ENCODE measurements around the gene NBPF3. TPM values are rescaled to one million over a fixed set of nuclear protein-coding genes. Genes with fewer than 3 reads are reported as not detected.

The NBPF3 gene
- total and polyA plus RNA-seq, 2 experiments from 2014 or later: 2.7 to 18.1 TPM

- H3K9me3 Mint-ChIP-seq: no peaks in the 10 kb centered on the region
- H3K9me2 ChIP-seq (ENCODE audit: insufficient read depth): no peaks in the 10 kb centered on the region
- H3K4me1 Mint-ChIP-seq: peaks cover 57% of the 10 kb centered on the region
- peaks cover 44% of the 10 kb centered on the region for H3K4me1 ChIP-seq (ENCODE audit: insufficient read depth)
- H3K79me2 ChIP-seq (replicated peaks; ENCODE audit: insufficient read depth): peaks cover 78% of the 10 kb centered on the region
- H3K4me3 Mint-ChIP-seq: no peak overlapping the region
- peaks cover 5% of the 10 kb centered on the region for H3K27me3 Mint-ChIP-seq (ENCODE audit: insufficient read depth, low read depth, poor library complexity)
- no peak overlapping the region for H2AFZ ChIP-seq
- peaks cover 23% of the 10 kb centered on the region for H4K20me1 ChIP-seq (replicated peaks; ENCODE audit: insufficient read depth)
- TF ChIP-seq EZH2 (IDR thresholded peaks at IDR 0.05; ENCODE audit: low read depth, unreplicated experiment) (no peak), STAT1 (IDR thresholded peaks at IDR 0.05; ENCODE audit: unreplicated experiment) (no peak), ZNF114 (CRISPR knock-in tag; IDR thresholded peaks at IDR 0.05) (no peak)
- H3F3A ChIP-seq (replicated peaks; ENCODE audit: low read depth): no peaks in the 10 kb centered on the region; the same call in 1 of the 2 replicates
- peaks cover 3% of the 10 kb centered on the region; the same call in 1 of the 3 replicates for H3K36me3 Mint-ChIP-seq (ENCODE audit: low read depth)
- H3K4me3 ChIP-seq: no peak overlapping the region
- H3K27ac ChIP-seq (ENCODE audit: low read depth): no peak overlapping the region
- H3K36me3 ChIP-seq (ENCODE audit: insufficient read depth): no peaks in the 10 kb centered on the region
- ATAC-seq (no peak), DNase-seq (ENCODE audit: low spot score) (no peak)
- peak overlapping the region; percentile 20; the same call in 1 of the 2 replicates for H3K4me2 ChIP-seq
- H3K27me3 ChIP-seq (ENCODE audit: insufficient read depth): no peaks in the 10 kb centered on the region
- no peak overlapping the region; the same call in 1 of the 2 replicates for H3K27ac Mint-ChIP-seq
Observed at GRCh38 chr1:21520899-21521716, 81.2 kb downstream of the NBPF3 start.

DNA sequence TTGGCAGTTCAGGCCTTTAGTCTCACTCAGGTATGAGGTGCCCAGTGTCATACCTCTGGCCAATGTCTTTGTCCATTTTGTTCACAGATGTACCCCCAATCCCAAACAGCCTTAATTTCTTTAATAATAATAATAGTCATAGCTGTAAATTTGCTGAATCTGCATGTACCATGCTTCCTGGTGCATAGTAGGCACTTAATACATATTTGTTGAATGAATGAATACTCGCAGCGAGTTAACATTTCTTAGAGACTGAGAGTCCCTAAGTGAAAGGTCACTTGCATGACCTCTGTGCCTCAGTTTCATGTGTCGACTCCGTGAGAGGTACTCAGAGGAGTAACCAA is 81.8 kb downstream of the NBPF3 start:
- Mint-ChIP-seq H3K4me3 (no peak overlapping the region), H3K4me1 (peaks cover 54% of the 10 kb centered on the region), H3K27me3 (ENCODE audit: insufficient read depth, low read depth, poor library complexity) (peaks cover 5% of the 10 kb centered on the region), H3K9me3 (no peaks in the 10 kb centered on the region), H3K36me3 (ENCODE audit: low read depth) (no peaks in the 10 kb centered on the region), H3K27ac (no peak overlapping the region)
- no peak overlapping the region for H3K4me2 ChIP-seq
- no peaks in the 10 kb centered on the region; the same call in 1 of the 2 replicates for H3F3A ChIP-seq (replicated peaks; ENCODE audit: low read depth)
- H3K79me2 ChIP-seq (replicated peaks; ENCODE audit: insufficient read depth): peaks cover 78% of the 10 kb centered on the region
- H3K9me2 ChIP-seq (ENCODE audit: insufficient read depth): no peaks in the 10 kb centered on the region
- no peaks in the 10 kb centered on the region for H3K27me3 ChIP-seq (ENCODE audit: insufficient read depth)
- no peak overlapping the region for H3K27ac ChIP-seq (ENCODE audit: low read depth)
- no peaks in the 10 kb centered on the region for H3K36me3 ChIP-seq (ENCODE audit: insufficient read depth)
- DNase-seq (ENCODE audit: low spot score) (no peak), ATAC-seq (no peak)
- H3K4me1 ChIP-seq (ENCODE audit: insufficient read depth): peaks cover 42% of the 10 kb centered on the region
- peaks cover 22% of the 10 kb centered on the region for H4K20me1 ChIP-seq (replicated peaks; ENCODE audit: insufficient read depth)
- H2AFZ ChIP-seq: no peak overlapping the region
- no peak overlapping the region for H3K4me3 ChIP-seq
- TF ChIP-seq CREB1 (CRISPR knock-in tag; IDR thresholded peaks at IDR 0.05; ENCODE audit: low read depth): no peak
- no peak for TF ChIP-seq JUNB (IDR thresholded peaks at IDR 0.05; ENCODE audit: unreplicated experiment)
- TF ChIP-seq ETS1 (IDR thresholded peaks at IDR 0.05): no peak
- TF ChIP-seq EZH2 (IDR thresholded peaks at IDR 0.05; ENCODE audit: low read depth, unreplicated experiment): no peak
- TF ChIP-seq POLR2AphosphoS5 (IDR thresholded peaks at IDR 0.05; ENCODE audit: low read depth): no peak
- no peak for TF ChIP-seq NANOG (IDR thresholded peaks at IDR 0.05; ENCODE audit: borderline replicate concordance)
- no peak for TF ChIP-seq ZNF331 (CRISPR knock-in tag; IDR thresholded peaks at IDR 0.05; ENCODE audit: low read depth)
- no peak for TF ChIP-seq CTCF (conservative IDR thresholded peaks at IDR 0.05; ENCODE audit: low read depth in 2 of 2)
- TF ChIP-seq ZNF114 (CRISPR knock-in tag; IDR thresholded peaks at IDR 0.05): no peak
- TF ChIP-seq, protein P1, sequence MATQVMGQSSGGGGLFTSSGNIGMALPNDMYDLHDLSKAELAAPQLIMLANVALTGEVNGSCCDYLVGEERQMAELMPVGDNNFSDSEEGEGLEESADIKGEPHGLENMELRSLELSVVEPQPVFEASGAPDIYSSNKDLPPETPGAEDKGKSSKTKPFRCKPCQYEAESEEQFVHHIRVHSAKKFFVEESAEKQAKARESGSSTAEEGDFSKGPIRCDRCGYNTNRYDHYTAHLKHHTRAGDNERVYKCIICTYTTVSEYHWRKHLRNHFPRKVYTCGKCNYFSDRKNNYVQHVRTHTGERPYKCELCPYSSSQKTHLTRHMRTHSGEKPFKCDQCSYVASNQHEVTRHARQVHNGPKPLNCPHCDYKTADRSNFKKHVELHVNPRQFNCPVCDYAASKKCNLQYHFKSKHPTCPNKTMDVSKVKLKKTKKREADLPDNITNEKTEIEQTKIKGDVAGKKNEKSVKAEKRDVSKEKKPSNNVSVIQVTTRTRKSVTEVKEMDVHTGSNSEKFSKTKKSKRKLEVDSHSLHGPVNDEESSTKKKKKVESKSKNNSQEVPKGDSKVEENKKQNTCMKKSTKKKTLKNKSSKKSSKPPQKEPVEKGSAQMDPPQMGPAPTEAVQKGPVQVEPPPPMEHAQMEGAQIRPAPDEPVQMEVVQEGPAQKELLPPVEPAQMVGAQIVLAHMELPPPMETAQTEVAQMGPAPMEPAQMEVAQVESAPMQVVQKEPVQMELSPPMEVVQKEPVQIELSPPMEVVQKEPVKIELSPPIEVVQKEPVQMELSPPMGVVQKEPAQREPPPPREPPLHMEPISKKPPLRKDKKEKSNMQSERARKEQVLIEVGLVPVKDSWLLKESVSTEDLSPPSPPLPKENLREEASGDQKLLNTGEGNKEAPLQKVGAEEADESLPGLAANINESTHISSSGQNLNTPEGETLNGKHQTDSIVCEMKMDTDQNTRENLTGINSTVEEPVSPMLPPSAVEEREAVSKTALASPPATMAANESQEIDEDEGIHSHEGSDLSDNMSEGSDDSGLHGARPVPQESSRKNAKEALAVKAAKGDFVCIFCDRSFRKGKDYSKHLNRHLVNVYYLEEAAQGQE (IDR thresholded peaks at IDR 0.05; ENCODE audit: unreplicated experiment): no peak
